HepG2 (cell line): ENCODE results near the gene TENM3. TPM values are rescaled to one million over a fixed set of nuclear protein-coding genes. Genes with fewer than 3 reads are reported as not detected.

Source experiments
- ATAC-seq: fragments of 200-7000 bp; cut with Tn5 transposase; 3 replicates; pipeline ENCODE4 v1.9.1; 2020; ENCODE audit warnings: mild to moderate bottlenecking, moderate library complexity
- BruUV-seq: library from RNA; stranded (reverse); fragments of 400-500 nt; replicated peaks from 2 replicates; lab custom pipeline; 2021; lab: Mats Ljungman, UMichigan
- CTCF ChIA-PET: fragments of 300-600 bp; formaldehyde crosslinking; extraction: SDS; loops from one replicate; lab custom pipeline; 2021; ENCODE audit warnings: low total read pairs, inconsistent platforms, low intra/inter-chr PET ratio; lab: Yijun Ruan, JAX
- POLR2A ChIA-PET: fragments of 350-600 bp; sonication (Branson Sonifier 250); formaldehyde crosslinking; loops from one replicate; lab custom pipeline; 2020; ENCODE audit warnings: antibody characterized with exemption, inconsistent platforms; lab: Yijun Ruan, JAX
- DNase-seq: peaks from one replicate; pipeline ENCODE4 v3.0.0-alpha.2; 2015; ENCODE audit warnings: low spot score
- FAIRE-seq: peaks from 3 replicates; lab custom pipeline; 2011; peaks lifted over from hg19 to GRCh38; lab: Jason Lieb, UNC
- H2AFZ ChIP-seq: one replicate; pipeline ENCODE4 v1.6.1; 2011; ENCODE audit warnings: low read length, inconsistent platforms
- H3K27ac ChIP-seq: fragments of 300-600 bp; 3 replicates; pipeline ENCODE4 v1.8.0; 2011; ENCODE audit warnings: mixed run types, mild to moderate bottlenecking, mixed read lengths, low read length, inconsistent platforms; ENCODE audit not compliant: insufficient read depth; ENCODE audit errors: extremely low read length
- H3K27me3 ChIP-seq, 2 experiments: fragments of 200-600 bp in 1 of 2; 2 replicates in 1 of 2; 3 replicates in 1 of 2; pipeline versions ENCODE4 v1.6.0 to v1.8.0; 2011; ENCODE audit warnings: low read length in 2 of 2, mild to moderate bottlenecking in 2 of 2, moderate library complexity in 2 of 2, inconsistent platforms in 1 of 2; ENCODE audit not compliant: insufficient read depth in 2 of 2, control insufficient read depth in 1 of 2
- H3K36me3 ChIP-seq, 2 experiments: fragments of 200-600 bp in 1 of 2; replicated peaks in 1 of 2; 2 replicates in 1 of 2; 3 replicates in 1 of 2; pipeline versions ENCODE4 v1.5.1 to v1.8.0; 2011; ENCODE audit warnings: low read length in 2 of 2, inconsistent platforms in 1 of 2; ENCODE audit not compliant: insufficient read depth in 2 of 2, control insufficient read depth in 1 of 2
- H3K4me1 ChIP-seq: 2 replicates; pipeline ENCODE4 v1.5.1; 2012; ENCODE audit warnings: low read length, inconsistent platforms; ENCODE audit not compliant: insufficient read depth
- H3K4me2 ChIP-seq: 2 replicates; pipeline ENCODE4 v1.6.0; 2011; ENCODE audit warnings: low read depth, low read length, inconsistent platforms
- H3K4me3 ChIP-seq, 3 experiments: fragments of 200-600 bp in 1 of 3; sonication (generic), shearing (Covaris generic) in 1 of 3; replicated peaks in 1 of 3; 2 replicates each; pipeline ENCODE4 v1.5.1; 2011 to 2016; ENCODE audit warnings: low read length in 3 of 3, inconsistent platforms in 2 of 3, low read depth in 2 of 3, mild to moderate bottlenecking in 2 of 3, control low read depth in 1 of 3, mixed read lengths in 1 of 3; ENCODE audit not compliant: insufficient read depth in 1 of 3
- H3K79me2 ChIP-seq: one replicate; pipeline ENCODE4 v1.6.1; 2011; ENCODE audit warnings: low read length, inconsistent platforms; ENCODE audit not compliant: insufficient read depth
- H3K9ac ChIP-seq: 2 replicates; pipeline ENCODE4 v1.6.0; 2011; ENCODE audit warnings: mild to moderate bottlenecking, low read depth, low read length, inconsistent platforms; ENCODE audit not compliant: insufficient read depth
- H3K9me3 ChIP-seq: 2 replicates; pipeline ENCODE4 v1.5.1; 2012; ENCODE audit warnings: mild to moderate bottlenecking, low read length
- H4K20me1 ChIP-seq: 2 replicates; pipeline ENCODE4 v1.6.0; 2011; ENCODE audit warnings: inconsistent platforms, mild to moderate bottlenecking, low read length, moderate library complexity; ENCODE audit not compliant: insufficient read depth
- ARHGAP35 ChIP-seq: sonication (generic); formaldehyde crosslinking; IDR thresholded peaks from 2 replicates; pipeline ENCODE4 v1.9.0; 2022; ENCODE audit warnings: mild to moderate bottlenecking, inconsistent platforms, moderate library complexity, missing genetic modification reagents, borderline replicate concordance
- CCDC6 ChIP-seq: sonication (generic); formaldehyde crosslinking; IDR thresholded peaks from 2 replicates; pipeline ENCODE4 v1.8.1; 2022; ENCODE audit warnings: mild to moderate bottlenecking, missing genetic modification reagents, moderate library complexity
- EZH2 ChIP-seq: conservative IDR thresholded peaks from 2 replicates; pipeline ENCODE4 v1.6.1; 2012; ENCODE audit warnings: mild to moderate bottlenecking, low read depth, low read length, moderate library complexity
- FOXA3 ChIP-seq: IDR thresholded peaks from 2 replicates; pipeline ENCODE4 v1.6.1; 2016; ENCODE audit warnings: missing genetic modification reagents, missing compliant biosample characterization
- FOXK1 ChIP-seq: sonication (generic); formaldehyde crosslinking; IDR thresholded peaks from 2 replicates; pipeline ENCODE4 v1.4.0; 2020; ENCODE audit warnings: low read depth, missing genetic modification reagents, borderline replicate concordance
- FOXP1 ChIP-seq, 2 experiments: fragments of 450-650 bp in 1 of 2; IDR thresholded peaks; 2 replicates each; pipeline ENCODE4 v1.6.1; 2017 to 2018; ENCODE audit warnings: antibody characterized with exemption in 1 of 2
- HOXA3 ChIP-seq: sonication (generic); formaldehyde crosslinking; IDR thresholded peaks from 2 replicates; pipeline ENCODE4 v1.5.0; 2020; ENCODE audit warnings: missing genetic modification reagents
- MLLT10 ChIP-seq: sonication (generic); formaldehyde crosslinking; IDR thresholded peaks from 2 replicates; pipeline ENCODE4 v1.4.0; 2020; ENCODE audit warnings: missing genetic modification reagents
- MXI1 ChIP-seq: IDR thresholded peaks from 3 replicates; pipeline ENCODE4 v1.6.1; 2012; ENCODE audit warnings: low read depth, low read length, inconsistent platforms, borderline replicate concordance
- NFYB ChIP-seq: sonication (generic); formaldehyde crosslinking; IDR thresholded peaks from 2 replicates; pipeline ENCODE4 v1.4.0; 2020; ENCODE audit warnings: missing genetic modification reagents
- NFYC ChIP-seq: IDR thresholded peaks from 2 replicates; pipeline ENCODE4 v1.6.1; 2016; ENCODE audit warnings: missing genetic modification reagents, missing compliant biosample characterization
- REL ChIP-seq: sonication (generic); formaldehyde crosslinking; conservative IDR thresholded peaks from 2 replicates; pipeline ENCODE4 v1.8.0; 2022; ENCODE audit warnings: mild to moderate bottlenecking, missing genetic modification reagents, moderate library complexity
- RNF2 ChIP-seq: fragments of 450-650 bp; conservative IDR thresholded peaks from 2 replicates; pipeline ENCODE4 v1.6.1; 2016; ENCODE audit warnings: low read depth
- SIX1 ChIP-seq: sonication (generic); formaldehyde crosslinking; IDR thresholded peaks from 2 replicates; pipeline ENCODE4 v1.4.0; 2020; ENCODE audit warnings: missing genetic modification reagents, borderline replicate concordance
- SOX6 ChIP-seq, 2 experiments: fragments of 450-650 bp in 1 of 2; sonication (generic) in 1 of 2; formaldehyde crosslinking in 1 of 2; IDR thresholded peaks; 2 replicates each; pipeline versions ENCODE4 v1.4.0 to v1.6.1; 2017 to 2020; ENCODE audit warnings: antibody characterized with exemption in 1 of 2, mild to moderate bottlenecking in 1 of 2, missing genetic modification reagents in 1 of 2
- TP53 ChIP-seq: sonication (generic); formaldehyde crosslinking; conservative IDR thresholded peaks from 2 replicates; pipeline ENCODE4 v1.4.0; 2020; ENCODE audit warnings: missing genetic modification reagents
- YY1 ChIP-seq: IDR thresholded peaks from 2 replicates; pipeline ENCODE4 v1.6.1; 2011; ENCODE audit warnings: low read length, low read depth, moderate library complexity, mild to moderate bottlenecking; ENCODE audit not compliant: insufficient read depth, insufficient replicate concordance
- ZFX ChIP-seq: sonication (generic); formaldehyde crosslinking; IDR thresholded peaks from 2 replicates; pipeline ENCODE4 v1.4.0; 2020; ENCODE audit warnings: mild to moderate bottlenecking, low read depth, missing genetic modification reagents, moderate library complexity
- ZFY ChIP-seq: sonication (generic); formaldehyde crosslinking; IDR thresholded peaks from 2 replicates; pipeline ENCODE4 v1.4.0; 2020; ENCODE audit warnings: missing genetic modification reagents
- ZNF552 ChIP-seq: sonication (generic); formaldehyde crosslinking; IDR thresholded peaks from 2 replicates; pipeline ENCODE4 v1.9.0; 2022; ENCODE audit warnings: missing genetic modification reagents, mild to moderate bottlenecking, borderline replicate concordance
- ZNF607 ChIP-seq: sonication (generic); formaldehyde crosslinking; IDR thresholded peaks from 2 replicates; pipeline ENCODE4 v1.5.1; 2020; ENCODE audit warnings: missing genetic modification reagents, mild to moderate bottlenecking, borderline replicate concordance
- WGBS: methylation state at CpG from one replicate; pipeline ENCODE4 v1.1.6; 2017; ENCODE audit warnings: low lambda C conversion rate; 5-methylcytosine and 5-hydroxymethylcytosine counted together
- in situ Hi-C: cut with HindIII; loops from 2 replicates; pipeline ENCODE4 v1.10.0; 2017; ENCODE audit warnings: low pct_unique_long_range_greater_than_20kb; ENCODE audit not compliant: extremely low pct_ligation_motif_present
- intact Hi-C: fragments of 100-400 bp; cut with micrococcal nuclease; formaldehyde crosslinking; loops from one replicate; pipeline ENCODE4 v1.10.0; 2022; ENCODE audit not compliant: unreplicated experiment
- polyA plus RNA-seq, 8 experiments: library from polyadenylated mRNA; depleted of rRNA in 3 of 8; stranded (reverse) in 7 of 8; unstranded in 1 of 8; fragments of >200 nt; fragmentation: Illumina TruSeq in 4 of 8; extraction: Trizol in 4 of 8; gene quantifications; 2 replicates each; pipeline versions ENCODE4 v1.2.1 to v1.2.3, GENCODE V29; 2011 to 2016; ENCODE audit warnings: low read depth in 4 of 8, missing spikeins in 1 of 8, mixed read lengths in 1 of 8; ENCODE audit not compliant: insufficient read depth in 1 of 8
- total RNA-seq, 5 experiments: library from RNA; depleted of rRNA; stranded (reverse); fragments of >200 nt; fragmentation: Illumina TruSeq; extraction: Trizol; gene quantifications; 2 replicates each; pipeline ENCODE4 v1.2.3, GENCODE V29; 2016; ENCODE audit warnings: low read depth in 1 of 5
- TF ChIP-seq, protein P1 (sequence below): IDR thresholded peaks from 2 replicates; pipeline ENCODE4 v1.6.1; 2016; ENCODE audit warnings: missing compliant biosample characterization, missing genetic modification reagents, borderline replicate concordance
- TF ChIP-seq, protein P2 (sequence below): sonication (generic); IDR thresholded peaks from 2 replicates; pipeline ENCODE4 v1.6.1; 2016; ENCODE audit warnings: low read depth, borderline replicate concordance

TENM3 gene
- total and polyA plus RNA-seq, 2 of the 13 experiments (the other 11 are each of a cell fraction or from before 2014, with no cell fraction given) = 0.04 TPM; not detected in 1

DNA sequence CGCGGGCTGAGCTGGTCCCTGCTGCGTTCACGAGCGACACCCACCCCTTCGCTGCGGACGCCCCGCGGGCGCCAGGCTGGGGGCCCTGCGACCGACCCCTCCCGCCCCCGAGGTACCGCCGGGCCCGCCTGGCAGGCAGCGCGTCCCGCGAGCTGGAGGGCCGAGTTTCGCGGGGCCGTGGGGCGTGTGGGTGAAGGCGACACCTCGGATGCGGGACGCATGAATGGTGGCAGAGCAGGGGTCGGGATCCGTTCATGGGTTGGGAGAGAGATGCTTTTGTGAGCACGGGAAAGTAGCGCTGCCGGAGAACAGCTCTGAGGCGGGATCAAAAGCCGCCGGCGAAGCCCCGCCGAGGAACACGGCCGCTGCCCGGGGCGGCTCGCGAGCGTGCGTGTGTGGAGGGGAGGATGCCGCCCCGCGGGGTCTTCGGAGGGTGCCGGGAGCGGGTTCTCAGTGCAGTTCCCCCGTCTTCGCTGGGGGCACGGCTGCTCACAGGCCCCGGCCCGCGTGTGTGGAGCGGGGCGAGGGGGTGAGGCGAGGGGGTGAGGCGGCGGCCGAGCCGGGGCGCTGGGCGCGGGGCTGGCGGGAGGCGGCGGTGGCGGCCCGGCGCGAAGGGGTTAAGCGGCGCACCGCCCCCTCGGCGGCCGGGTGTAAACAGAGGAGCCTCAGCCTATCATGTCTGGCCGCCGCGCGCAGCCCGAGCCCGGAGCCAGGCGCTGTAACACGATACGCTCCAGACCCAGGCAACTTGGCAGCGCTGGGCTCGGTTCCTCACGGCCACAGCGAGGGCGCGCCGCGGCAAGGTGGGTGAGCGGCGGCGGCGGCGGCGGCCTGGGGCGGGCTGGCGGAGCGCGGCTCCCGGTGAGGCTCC, 205.3 kb downstream of the TENM3 start:
- intact Hi-C loops = no loop called here
- no peaks in the 10 kb centered on the region for H3K9me3 ChIP-seq
- ChIA-PET POLR2A (no interaction called here), CTCF (no interaction called here)
- peaks cover 8% of the 10 kb centered on the region for H3K4me1 ChIP-seq
- H4K20me1 ChIP-seq = no peaks in the 10 kb centered on the region
- peak; percentile 74 for DNase-seq
- no peaks in the 10 kb centered on the region for H3K36me3 ChIP-seq
- peak overlapping the region; percentile 81 for H3K4me2 ChIP-seq
- peak; percentile 100 for ATAC-seq
- no peak overlapping the region for H3K9ac ChIP-seq
- 20% methylated on average over 1 of the region's 113 CpGs for WGBS
- H3K4me3 ChIP-seq = peak overlapping the region; percentile 38 to 72 (median 52); a peak in 4 of 6 replicates
- no peaks in the 10 kb centered on the region for H3K79me2 ChIP-seq
- BruUV-seq = no TSS peak
- peaks cover 3 to 43% of the 10 kb centered on the region in 2 experiments for H3K27me3 ChIP-seq
- no peak overlapping the region for H3K27ac ChIP-seq
- in situ Hi-C loops = no loop called here
- H2AFZ ChIP-seq = no peak overlapping the region
- no peak for FAIRE-seq
- TF ChIP-seq, protein P1, sequence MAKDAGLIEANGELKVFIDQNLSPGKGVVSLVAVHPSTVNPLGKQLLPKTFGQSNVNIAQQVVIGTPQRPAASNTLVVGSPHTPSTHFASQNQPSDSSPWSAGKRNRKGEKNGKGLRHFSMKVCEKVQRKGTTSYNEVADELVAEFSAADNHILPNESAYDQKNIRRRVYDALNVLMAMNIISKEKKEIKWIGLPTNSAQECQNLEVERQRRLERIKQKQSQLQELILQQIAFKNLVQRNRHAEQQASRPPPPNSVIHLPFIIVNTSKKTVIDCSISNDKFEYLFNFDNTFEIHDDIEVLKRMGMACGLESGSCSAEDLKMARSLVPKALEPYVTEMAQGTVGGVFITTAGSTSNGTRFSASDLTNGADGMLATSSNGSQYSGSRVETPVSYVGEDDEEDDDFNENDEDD (CRISPR knock-in tag) = peak; percentile 13; the same call in 1 of the 2 replicates
- TF ChIP-seq ZFY (CRISPR knock-in tag) = no peak
- peak; percentile 45; the same call in 1 of the 2 replicates for TF ChIP-seq HOXA3 (CRISPR knock-in tag)
- peak; percentile 77; the same call in 1 of the 2 replicates for TF ChIP-seq FOXK1 (CRISPR knock-in tag)
- TF ChIP-seq YY1 = peak; percentile 48
- TF ChIP-seq RNF2 = peak; percentile 80
- TF ChIP-seq EZH2 = 0 out of 2 replicates have a peak, but pooled peaks have one; percentile 52
- TF ChIP-seq SIX1 (CRISPR knock-in tag) = peak; percentile 97
- peak; percentile 58 for TF ChIP-seq FOXA3
- TF ChIP-seq MXI1 = 0 out of 3 replicates have a peak, but pooled peaks have one; percentile 27
- TF ChIP-seq FOXP1 (IDR thresholded peaks at IDR 0.05) = no peak
- TF ChIP-seq FOXP1 (CRISPR knock-in tag; IDR thresholded peaks at IDR 0.05) = no peak
- 0 out of 2 replicates have a peak, but pooled peaks have one; percentile 43 for TF ChIP-seq ZNF607 (CRISPR knock-in tag)
- no peak for TF ChIP-seq TP53 (CRISPR knock-in tag)
- no peak for TF ChIP-seq MLLT10 (CRISPR knock-in tag)
- TF ChIP-seq, protein P2, sequence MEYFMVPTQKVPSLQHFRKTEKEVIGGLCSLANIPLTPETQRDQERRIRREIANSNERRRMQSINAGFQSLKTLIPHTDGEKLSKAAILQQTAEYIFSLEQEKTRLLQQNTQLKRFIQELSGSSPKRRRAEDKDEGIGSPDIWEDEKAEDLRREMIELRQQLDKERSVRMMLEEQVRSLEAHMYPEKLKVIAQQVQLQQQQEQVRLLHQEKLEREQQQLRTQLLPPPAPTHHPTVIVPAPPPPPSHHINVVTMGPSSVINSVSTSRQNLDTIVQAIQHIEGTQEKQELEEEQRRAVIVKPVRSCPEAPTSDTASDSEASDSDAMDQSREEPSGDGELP = no peak
- 0 out of 2 replicates have a peak, but pooled peaks have one; percentile 17 for TF ChIP-seq ZFX (CRISPR knock-in tag)
- peak; percentile 65 for TF ChIP-seq NFYB (CRISPR knock-in tag)
- TF ChIP-seq REL (CRISPR knock-in tag) = 0 out of 2 replicates have a peak, but pooled peaks have one; percentile 28
- peak; percentile 54; the same call in 1 of the 2 replicates for TF ChIP-seq CCDC6
- TF ChIP-seq NFYC (CRISPR knock-in tag) = peak; percentile 62
- no peak for TF ChIP-seq SOX6 (IDR thresholded peaks at IDR 0.05)
- TF ChIP-seq SOX6 (CRISPR knock-in tag; IDR thresholded peaks at IDR 0.05) = 0 out of 2 replicates have a peak, but pooled peaks have one; percentile 13
- no peak for TF ChIP-seq ZNF552 (CRISPR knock-in tag)
- TF ChIP-seq ARHGAP35 (CRISPR knock-in tag) = 0 out of 2 replicates have a peak, but pooled peaks have one; percentile 16
